Stimulated activated naive CD8-positive, alpha-beta T cell treated with anti-CD3 and anti-CD28 coated beads, Interleukin-15, Interleukin-2, amounts not matched to agents 100 U/mL and 50 U/mL, for 24 hours (primary cell): Measurements from ENCODE around the gene MYO15B.
A peak's percentile ranks its signal among the peaks of the same experiment; 100 is the strongest.
"Not testable (repeated sequence)": the region's sequence is repeated elsewhere in the genome, so short reads cannot be mapped to it uniquely, and the experiment has no call there.

Experiments
- ATAC-seq: fragments of 150-1000 bp; cut with Tn5 transposase; one replicate; pipeline ENCODE4 v1.10.0; 2021
- DNase-seq: peaks from one replicate; pipeline ENCODE4 v3.0.0; 2021

Gene MYO15B

DNA sequence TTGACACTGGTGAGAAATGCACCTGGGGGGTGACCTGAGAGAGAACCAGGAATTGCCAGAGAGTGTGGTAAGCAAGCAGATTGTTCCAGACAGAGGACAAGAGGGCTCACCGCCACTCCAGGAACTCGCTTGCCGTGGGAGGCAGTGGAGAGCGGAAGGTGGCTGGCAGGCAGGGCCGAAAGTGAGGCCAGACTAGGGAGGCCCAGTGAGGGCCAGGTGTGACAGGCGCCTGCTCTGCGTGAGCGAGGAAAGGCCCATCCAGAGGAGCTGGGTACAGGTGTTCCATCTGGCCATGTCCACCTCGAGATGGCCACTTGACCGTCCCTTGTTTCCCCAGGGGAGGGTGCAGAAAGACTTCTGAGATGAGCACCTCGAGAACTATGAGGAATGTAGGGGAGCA, 11.9 kb upstream of the MYO15B start:
- DNase-seq (no peak), ATAC-seq (no peak)

- no peak for ATAC-seq
- no peak for DNase-seq
Measured at GRCh38 chr17:75576661-75577060, 10.9 kb upstream of the MYO15B start.

DNA sequence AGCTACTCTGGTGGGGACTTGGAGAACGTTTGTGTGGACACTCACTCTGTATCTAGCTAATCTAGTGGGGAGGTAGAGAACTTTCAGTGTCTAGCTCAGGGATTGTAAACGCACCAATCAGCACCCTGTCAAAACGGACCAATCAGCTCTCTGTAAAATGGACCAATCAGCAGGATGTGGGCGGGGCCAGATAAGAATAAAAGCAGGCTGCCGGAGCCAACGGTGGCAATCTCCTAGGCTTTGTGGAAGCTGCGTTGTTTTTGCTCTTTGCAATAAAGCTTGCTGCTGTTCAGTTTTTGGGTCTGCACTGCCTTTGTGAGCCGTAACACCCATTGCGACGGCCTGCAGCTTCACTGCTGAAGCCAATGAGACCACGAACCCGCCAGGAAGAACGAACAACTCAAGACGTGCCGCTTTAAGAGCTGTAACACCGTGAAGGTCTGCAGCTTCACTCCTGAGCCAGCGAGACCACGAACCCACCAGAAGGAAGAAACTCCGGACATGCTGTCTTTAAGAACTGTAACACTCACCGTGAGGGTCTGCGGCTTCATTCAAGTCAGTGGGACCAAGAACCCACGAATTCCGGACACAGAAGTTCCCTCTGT, 6.4 kb upstream of the MYO15B start:
- peak; percentile 23 for ATAC-seq
- peak; percentile 67 for DNase-seq

GRCh38 chr17:75583197-75583596, 4.4 kb upstream of the MYO15B start:
- DNase-seq, ATAC-seq: not testable (repeated sequence)

DNA sequence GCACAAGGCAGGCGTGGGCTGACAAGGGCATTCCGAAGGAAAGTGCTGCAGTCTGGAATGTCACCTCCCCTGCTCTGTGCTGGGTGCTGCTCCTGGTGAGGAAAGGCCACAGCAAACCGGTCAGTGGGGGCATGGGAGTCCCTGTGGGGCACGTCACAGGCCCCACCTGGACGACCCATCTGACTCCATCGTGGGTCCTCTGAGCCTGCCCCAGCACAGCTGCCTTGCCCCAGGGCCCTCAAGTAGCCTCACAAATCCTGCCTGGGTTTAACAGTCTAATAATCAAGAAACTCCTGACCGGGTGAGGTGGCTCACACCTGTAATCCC, 2.8 kb upstream of the MYO15B start:
- ATAC-seq (no peak), DNase-seq (no peak)

DNA sequence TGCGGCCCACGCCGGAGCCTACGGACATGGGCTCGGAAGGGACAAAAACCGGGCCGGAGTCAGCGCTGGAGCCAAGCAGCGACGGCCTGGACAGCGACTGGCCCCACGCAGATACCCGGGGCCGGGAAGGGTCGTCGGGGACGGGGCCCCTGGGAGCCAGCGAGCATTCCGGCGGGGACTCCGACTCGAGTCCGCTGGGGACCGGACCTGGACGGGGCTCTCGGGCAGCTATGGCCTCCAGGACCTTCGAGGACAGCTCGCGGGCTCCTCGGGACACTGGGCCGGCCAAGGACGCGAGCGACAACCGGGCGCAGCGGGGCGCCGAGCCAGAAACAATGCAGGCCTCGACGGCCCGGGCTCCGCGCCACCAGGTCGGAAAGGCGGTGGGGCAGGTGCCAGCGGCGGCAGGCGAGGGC, 1.0 kb downstream of the MYO15B start:
- DNase-seq (no peak), ATAC-seq (peak; percentile 19)

DNA sequence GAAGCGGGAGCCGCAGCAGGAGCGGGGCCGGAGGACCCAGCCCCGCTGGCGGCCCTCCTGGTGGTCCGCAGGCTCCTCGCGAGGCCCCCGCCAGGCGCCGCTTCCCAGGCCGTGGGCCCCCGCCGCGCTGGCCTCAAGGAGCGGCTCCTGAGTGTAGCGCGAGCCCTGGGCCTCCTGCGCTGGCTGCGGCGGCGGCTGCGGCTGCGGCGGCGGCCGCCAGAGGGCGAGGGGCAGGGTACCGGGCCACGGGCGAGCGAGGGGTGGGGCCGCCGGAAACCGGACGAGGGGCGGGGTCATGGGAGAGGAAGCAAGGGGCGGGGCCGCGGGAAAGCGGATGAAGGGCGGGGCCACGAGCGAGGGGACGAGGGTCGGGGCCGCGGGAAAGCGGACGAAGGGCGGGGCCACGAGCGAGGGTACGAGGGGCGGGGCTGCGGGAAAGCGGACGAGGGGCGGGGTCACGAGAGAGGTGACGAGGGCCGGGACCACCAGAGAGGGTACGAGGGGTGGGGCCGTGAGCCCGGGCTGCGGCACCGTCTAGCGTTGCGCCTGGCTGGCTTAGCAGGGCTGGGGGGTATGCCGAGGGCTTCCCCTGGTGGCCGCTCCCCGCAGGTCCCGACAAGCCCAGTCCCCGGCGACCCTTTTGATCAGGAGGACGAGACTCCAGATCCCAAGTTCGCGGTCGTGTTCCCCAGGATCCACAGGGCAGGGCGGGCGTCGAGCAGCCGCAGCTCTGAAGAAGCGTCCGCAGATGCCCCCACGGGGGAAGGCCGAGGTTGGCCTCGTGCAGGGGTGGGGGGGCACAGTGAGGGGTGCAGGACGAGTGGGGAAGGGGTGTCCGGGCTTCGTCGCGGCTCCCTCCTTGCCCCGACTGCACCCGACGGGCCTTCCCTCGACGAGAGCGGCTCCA, 1.7 kb downstream of the MYO15B start:
- ATAC-seq (peak; percentile 81), DNase-seq (peak; percentile 100)

DNA sequence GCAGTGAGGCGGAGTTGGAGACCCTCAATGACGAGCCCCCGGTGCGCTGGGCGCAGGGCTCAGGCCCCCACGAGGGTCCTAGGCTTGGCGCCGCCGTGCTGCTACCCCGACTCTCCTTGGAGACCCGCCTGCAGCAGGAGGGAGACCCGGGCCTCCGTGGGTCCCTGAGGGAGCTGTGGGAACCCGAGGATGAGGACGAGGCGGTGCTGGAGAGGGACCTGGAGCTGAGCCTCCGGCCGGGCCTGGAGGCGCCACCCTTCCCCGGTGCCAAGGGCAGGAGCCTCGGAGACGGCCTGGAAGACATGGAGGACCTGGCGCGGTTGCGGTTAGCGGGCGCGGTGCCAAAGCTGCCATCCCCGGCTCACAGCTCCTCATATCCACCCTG, 2.3 kb downstream of the MYO15B start:
- no peak for DNase-seq
- ATAC-seq = no peak

DNA sequence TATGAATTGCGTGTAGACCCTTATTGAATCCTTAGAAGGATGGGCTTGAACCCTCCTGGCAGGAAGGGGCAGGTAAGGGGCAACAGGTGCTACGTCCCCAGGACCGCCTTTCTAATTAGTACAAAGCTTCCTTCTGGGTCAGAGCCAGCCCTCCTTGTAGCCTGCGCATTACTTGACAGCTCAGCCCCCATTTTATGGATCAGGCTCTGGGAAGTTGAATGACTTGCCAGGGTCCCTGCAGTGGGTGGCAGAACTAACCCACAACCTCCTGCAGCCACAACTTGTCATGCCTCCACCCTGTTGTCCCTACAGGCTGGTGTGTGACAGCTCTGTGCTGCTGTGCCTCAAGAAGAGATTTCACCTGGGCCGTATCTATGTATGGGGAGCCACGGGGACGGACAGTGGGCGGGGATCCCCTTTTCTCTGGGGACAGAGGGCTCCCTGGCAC, 2.7 kb downstream of the MYO15B start:
- DNase-seq (no peak), ATAC-seq (no peak)

GRCh38 chr17:75590849-75591721, 3.5 kb downstream of the MYO15B start:
- no peak for ATAC-seq

DNA sequence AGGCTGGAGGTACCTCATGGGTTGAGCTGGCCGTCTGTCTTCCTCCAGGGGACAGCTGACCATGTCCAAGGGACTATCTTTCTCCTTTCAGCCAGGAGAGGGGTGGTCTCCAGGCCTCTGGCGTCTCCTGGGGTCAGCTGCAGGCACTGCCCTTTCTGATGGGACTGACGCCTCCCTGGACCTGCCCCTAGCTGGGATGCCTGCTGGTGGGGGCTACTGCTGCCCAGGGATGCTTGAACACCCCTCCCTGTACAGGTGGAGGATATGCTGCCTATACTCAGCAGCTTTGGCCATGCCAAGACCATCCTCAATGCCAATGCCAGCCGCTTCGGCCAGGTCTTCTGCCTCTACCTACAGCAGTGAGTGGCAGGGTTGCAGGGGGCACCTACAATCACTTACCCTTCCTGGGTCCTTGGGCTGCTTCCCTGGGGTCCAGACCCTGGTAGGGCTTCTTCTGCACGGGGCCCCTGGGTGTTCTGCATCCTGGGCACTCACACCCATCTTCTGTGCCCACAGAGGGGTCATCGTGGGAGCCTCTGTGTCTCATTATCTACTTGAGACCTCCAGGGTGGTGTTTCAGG, 4.2 kb downstream of the MYO15B start:
- ATAC-seq (no peak), DNase-seq (no peak)

More at GRCh38 chr17:75590849-75591721, 3.5 kb downstream of the MYO15B start:
- DNase-seq = no peak

GRCh38 chr17:75592348-75593020, 4.9 kb downstream of the MYO15B start:
- ATAC-seq = no peak
- no peak for DNase-seq

- not testable (repeated sequence) for DNase-seq, ATAC-seq
Measured at GRCh38 chr17:75593430-75593829, 5.8 kb downstream of the MYO15B start.

- no peak for ATAC-seq
Measured at GRCh38 chr17:75594499-75595283, 7.1 kb downstream of the MYO15B start.

GRCh38 chr17:75595284-75595919, 7.8 kb downstream of the MYO15B start:
- ATAC-seq = no peak
- DNase-seq = no peak

More at GRCh38 chr17:75594499-75595283, 7.1 kb downstream of the MYO15B start:
- no peak for DNase-seq

DNA sequence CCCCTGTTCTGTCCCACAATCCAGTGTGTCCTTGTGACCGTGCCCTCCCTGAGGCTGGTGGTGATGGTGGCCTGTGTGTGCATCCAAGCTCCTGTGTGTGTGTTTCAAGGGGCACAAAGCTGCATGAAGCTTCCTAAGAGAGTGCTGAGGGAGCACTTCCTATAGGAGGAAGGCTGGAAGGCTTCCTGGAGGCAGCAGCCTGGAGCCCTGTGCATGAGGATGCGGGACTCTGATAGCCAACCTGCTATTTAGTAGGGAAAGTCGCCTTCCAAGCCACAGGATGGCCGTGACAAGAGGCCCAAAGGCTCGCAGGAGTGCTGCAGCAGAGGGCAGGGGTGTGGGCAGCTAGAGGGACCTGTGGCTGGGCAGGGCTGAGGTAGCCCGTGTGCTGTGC, 8.3 kb downstream of the MYO15B start:
- ATAC-seq (no peak), DNase-seq (no peak)

DNA sequence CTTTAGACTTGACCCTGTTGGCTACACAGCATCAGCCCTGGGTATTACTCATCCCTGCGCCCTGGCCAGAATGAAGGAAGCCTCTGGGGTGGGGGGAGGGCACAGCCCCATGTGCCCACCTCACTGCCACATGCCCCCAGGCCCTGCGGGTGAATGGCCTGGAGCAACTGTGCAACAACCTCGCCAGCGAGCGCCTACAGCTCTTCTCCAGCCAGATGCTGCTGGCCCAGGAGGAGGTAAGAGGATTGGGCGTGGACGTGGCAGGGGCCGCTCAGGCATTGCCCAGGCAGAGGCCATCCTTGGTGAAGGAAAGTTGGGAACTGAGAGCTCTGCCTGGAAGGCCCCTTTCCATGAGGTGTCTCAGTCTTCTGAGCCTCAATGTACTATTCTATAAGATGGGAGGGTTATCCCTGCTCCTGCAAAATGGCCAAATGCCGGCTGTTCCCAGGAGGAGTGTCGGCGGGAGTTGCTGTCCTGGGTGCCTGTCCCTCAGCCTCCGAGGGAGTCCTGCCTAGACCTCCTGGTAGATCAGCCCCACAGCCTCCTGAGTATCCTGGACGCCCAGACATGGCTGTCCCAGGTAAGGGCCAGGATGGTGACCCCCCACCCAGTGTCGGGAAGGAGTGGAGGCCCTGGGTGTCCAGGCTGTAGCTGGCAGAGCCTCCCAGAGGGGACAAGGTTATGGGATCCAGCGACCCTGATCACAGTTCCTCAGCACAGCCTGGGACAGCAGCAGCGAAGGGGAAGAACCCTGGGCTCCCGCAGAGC, 8.9 kb downstream of the MYO15B start:
- ATAC-seq (no peak), DNase-seq (no peak)

DNA sequence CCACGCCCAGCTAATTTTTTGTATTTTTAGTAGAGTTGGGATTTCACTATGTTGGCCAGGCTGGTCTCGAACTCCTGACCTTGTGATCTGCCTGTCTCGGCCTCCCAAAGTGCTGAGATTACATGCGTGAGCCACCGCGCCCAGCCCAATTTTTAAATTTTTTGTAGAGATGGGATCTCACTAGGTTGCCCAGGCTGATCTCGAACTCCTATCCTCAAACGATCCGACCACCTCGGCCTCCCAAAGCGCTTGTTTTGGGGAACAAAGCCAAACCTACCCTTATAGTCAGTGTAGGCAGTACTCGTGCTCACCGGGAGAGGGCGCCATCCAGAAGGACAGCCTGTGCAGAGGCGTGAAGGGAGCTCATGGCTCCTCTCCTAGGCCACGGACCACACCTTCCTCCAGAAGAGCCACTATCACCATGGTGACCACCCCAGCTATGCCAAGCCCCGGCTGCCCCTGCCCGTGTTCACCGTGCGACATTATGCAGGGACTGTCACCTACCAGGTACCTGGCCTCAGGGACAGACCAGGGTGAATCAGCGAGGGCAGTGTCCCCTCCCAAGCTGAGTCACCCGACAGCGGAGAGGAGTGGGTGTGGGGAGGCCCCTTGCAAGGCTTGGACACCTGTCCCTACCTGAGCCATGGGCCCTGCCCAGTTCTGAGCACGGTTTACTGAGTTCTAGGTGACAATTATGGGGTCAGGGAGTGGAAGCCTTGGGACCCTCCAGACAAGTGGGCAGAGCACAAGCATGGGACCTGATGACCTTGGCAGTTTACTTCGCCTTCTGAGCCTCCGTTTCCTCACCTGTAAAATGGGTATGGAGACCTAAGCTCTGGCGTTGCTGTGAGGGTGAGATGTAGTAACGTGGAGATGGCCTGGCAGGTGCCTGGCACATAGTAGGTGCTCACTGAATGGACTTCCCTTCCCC, 13.7 kb downstream of the MYO15B start:
- ATAC-seq = peak; percentile 81
- peak; percentile 74 for DNase-seq
